GM06990 (cell line): ENCODE results near the gene GALNT3.
A peak's percentile ranks its signal among the peaks of the same experiment; 100 is the strongest.

ENCODE experiments used
- DNase-seq: peaks from one replicate; pipeline ENCODE4 v3.0.0-alpha.2; 2011; ENCODE audit not compliant: insufficient read length; ENCODE audit errors: extremely low read depth
- H3K27me3 ChIP-seq: replicated peaks from 2 replicates; pipeline ENCODE4 v1.6.0; 2011; ENCODE audit warnings: low read length; ENCODE audit not compliant: control insufficient read depth, insufficient read depth
- H3K36me3 ChIP-seq: 2 replicates; pipeline ENCODE4 v1.5.1; 2011; ENCODE audit warnings: low read length; ENCODE audit not compliant: control insufficient read depth, insufficient read depth
- H3K4me3 ChIP-seq: replicated peaks from 2 replicates; pipeline ENCODE4 v1.5.1; 2011; ENCODE audit warnings: low read depth, mild to moderate bottlenecking, control low read depth, low read length
- CTCF ChIP-seq: IDR thresholded peaks from 2 replicates; pipeline ENCODE4 v1.5.1; 2011; ENCODE audit warnings: low read length, control low read depth, mild to moderate bottlenecking, inconsistent platforms; ENCODE audit not compliant: insufficient read depth, poor library complexity, severe bottlenecking

The GALNT3 gene

GRCh38 chr2:165795011-165795410 is 964 bp upstream of the GALNT3 start:
- no peak for DNase-seq
- Histone ChIP-seq H3K4me3 (0 out of 2 replicates have a peak overlapping the region, but pooled peaks have one; percentile 33), H3K27me3 (no peaks in the 10 kb centered on the region), H3K36me3 (no peaks in the 10 kb centered on the region)
- TF ChIP-seq CTCF = no peak

- peak; percentile 73 for DNase-seq
- no peaks in the 10 kb centered on the region for H3K27me3 ChIP-seq
- peak overlapping the region; percentile 71 for H3K4me3 ChIP-seq
- no peaks in the 10 kb centered on the region for H3K36me3 ChIP-seq
- no peak for TF ChIP-seq CTCF
Observed at GRCh38 chr2:165794536-165794928, 485 bp upstream of the GALNT3 start.

- H3K27me3 ChIP-seq = no peaks in the 10 kb centered on the region
- TF ChIP-seq CTCF = no peak
- H3K4me3 ChIP-seq = peak overlapping the region; percentile 71
- peak; percentile 15 for DNase-seq
- H3K36me3 ChIP-seq = no peaks in the 10 kb centered on the region
Observed at GRCh38 chr2:165793161-165793778, 777 bp downstream of the GALNT3 start.

GRCh38 chr2:165792104-165792454 is 2.0 kb downstream of the GALNT3 start:
- Histone ChIP-seq H3K36me3 (no peaks in the 10 kb centered on the region), H3K27me3 (no peaks in the 10 kb centered on the region), H3K4me3 (no peak overlapping the region)
- no peak for DNase-seq
- TF ChIP-seq CTCF = no peak

- no peaks in the 10 kb centered on the region for H3K27me3 ChIP-seq
- no peak for TF ChIP-seq CTCF
- no peak overlapping the region for H3K4me3 ChIP-seq
- no peak for DNase-seq
- H3K36me3 ChIP-seq = no peaks in the 10 kb centered on the region
Observed at GRCh38 chr2:165791421-165792103, 2.5 kb downstream of the GALNT3 start.

- no peak for DNase-seq
- Histone ChIP-seq H3K36me3 (no peaks in the 10 kb centered on the region), H3K27me3 (no peaks in the 10 kb centered on the region), H3K4me3 (no peak overlapping the region)
- TF ChIP-seq CTCF = no peak
Observed at GRCh38 chr2:165790466-165790865, 3.6 kb downstream of the GALNT3 start.
